Ammon's horn (tissue), 1 donor: Measurements from ENCODE around the gene CRHR2.

Experiments
- DNase-seq: peaks from one replicate; pipeline ENCODE4 v3.0.0-alpha.2; 2016; ENCODE audit warnings: low spot score

CRHR2 gene

DNA sequence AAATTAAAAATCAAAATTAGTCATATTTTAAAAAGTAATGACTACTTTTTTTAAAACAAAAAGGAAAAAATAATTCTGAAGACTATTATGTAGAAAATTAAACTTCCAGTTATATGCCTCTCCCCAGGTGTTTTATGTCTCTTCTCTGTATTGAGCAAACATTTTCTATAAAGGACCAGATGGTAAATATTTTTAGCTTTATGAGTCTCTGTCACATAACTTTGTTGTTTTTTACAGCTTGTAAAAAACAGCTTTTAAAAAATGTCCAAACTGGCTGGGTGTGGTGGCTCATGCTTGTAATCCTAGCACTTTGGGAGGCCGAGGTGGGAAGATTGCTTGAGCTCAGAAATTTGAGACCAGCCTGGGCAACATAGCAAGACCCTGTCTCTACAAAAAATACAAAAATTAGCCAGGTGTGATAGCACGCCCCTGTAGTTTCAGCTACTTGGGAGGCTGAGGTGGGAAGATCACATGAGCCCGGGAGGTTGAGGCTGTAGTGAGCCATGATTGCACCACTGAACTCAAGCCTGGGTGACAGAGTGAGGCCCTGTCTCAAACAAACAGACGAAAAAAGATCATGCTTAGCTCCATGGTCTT lies 64.1 kb downstream of the CRHR2 start:
- no peak for DNase-seq

DNA sequence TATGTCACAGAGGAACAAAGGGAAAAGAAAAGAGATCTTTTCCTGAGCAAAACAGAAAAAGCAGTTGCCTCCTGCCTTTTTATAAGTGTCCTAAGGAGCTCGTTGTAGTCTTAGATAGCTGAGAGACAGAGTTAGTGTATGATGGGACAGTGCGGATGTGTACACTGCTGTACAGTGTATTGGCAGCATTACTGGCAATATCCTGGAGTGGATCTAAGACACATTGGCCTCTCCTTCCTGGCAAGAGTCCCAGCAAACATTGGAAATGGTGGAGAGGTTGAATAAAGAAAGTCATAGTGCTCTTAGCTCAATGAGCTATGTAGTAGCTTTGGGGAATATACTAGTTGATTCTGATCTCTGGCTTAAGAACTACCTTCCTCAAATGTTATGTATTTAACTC lies 64.9 kb downstream of the CRHR2 start:
- DNase-seq: no peak

DNA sequence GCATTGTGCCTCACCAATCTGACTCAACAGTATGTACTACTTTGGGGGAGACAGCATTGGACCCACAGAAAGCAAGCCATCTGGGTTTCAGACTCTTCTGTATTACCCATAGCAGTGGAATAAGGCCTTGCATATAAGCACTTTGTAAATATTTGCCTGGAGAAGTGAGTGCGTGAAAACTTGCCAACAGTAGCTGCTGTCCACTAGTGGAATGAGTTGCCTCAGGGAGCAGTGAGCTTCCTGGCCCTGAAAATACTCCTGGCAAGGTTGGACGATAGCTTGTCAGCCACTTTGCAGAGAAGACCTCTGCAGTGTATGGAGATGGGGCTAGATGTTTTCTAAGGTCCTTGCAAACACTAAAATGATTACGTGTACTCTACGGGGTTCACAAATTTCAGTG lies 65.9 kb downstream of the CRHR2 start:
- no peak for DNase-seq

DNA sequence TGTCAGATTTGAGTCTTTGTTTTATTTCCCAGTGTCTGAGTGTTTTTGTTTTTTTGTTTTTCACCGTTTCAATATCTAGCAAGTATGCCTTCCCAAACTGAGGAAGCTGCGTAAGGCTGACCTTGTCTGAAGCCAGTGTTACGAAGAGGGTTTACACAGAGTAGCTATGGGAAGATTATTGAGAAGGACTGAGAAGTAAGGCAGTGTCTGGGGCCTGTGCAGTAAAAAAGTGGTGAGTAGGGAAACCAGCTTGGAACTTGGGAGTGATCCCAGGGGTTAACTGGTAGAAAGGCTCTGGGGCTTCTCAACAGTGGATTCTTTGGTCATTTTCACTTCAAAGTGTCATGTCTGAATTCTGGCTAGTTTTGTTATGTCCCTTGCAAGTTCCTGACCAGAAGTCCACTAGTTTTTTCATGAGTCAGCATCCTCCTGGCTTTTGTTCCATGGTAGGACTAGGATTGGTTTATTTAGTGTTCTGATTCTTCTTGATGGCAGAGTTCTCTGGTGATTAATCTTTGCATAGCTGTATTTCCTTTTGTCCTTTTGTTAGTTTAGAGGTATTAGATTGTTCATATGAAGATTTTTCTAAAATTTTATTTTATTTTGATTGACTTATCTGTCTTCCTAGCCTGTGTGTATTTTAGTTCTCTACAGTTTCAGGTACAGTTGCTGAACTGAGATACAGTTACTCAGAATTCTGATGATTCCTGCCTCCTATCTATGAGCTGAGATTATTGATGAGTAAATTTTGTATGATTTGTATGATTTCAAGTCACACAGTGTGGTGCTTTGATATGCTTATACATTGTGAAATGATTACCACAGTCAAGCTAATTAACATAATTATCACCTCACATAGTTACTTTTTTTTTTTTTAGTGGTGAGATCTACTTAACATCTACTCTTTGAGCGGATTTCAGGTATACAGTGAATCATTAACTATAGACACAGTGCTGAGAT lies 68.6 kb downstream of the CRHR2 start:
- no peak for DNase-seq

DNA sequence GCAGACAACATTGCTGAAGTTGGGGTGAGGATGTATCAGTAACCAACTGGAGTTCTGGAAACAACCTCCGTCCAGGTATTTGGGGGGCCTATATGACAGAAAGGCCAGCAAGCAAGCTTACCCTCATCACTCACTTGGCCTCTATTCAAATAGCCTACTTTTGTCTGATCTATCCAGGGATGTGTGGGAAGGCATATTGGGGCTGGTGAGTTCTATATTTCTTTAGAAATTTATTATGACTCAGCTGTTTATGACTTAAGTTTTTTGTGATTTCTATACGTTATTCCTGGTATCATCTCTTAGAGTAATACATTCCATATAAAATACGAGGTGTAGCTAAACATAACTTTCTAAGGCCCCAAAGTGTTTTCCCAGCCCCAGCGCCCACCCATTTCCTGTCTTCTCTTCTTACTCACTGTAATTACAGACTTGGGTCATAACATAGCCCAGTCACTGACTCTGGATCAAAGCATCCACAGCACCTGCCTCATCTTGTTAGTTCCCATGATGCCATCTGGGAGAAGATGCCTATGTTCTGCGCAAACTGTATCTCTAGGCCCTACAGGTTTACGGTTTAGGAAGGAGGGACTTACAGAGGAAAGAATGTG lies 69.5 kb downstream of the CRHR2 start:
- DNase-seq: no peak

DNA sequence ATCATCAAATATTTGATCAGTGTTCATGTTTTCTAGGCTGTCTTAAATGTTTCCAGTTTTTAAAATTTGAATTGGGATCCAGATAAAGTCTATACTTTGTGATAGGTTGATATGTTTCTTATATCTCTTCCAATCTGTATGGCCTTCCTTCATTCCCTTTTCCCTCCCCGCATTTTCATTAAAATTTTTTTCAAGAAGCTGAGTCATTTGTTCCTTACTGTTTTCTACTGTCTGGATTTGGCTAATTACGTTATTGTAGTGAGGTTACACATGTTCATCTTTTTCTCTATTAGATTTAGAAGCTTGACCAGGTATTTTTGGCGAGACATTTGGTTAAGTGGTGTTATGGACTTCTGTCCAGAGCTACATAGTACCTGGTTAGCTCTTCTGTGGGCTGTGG lies 76.4 kb downstream of the CRHR2 start:
- DNase-seq: no peak

DNA sequence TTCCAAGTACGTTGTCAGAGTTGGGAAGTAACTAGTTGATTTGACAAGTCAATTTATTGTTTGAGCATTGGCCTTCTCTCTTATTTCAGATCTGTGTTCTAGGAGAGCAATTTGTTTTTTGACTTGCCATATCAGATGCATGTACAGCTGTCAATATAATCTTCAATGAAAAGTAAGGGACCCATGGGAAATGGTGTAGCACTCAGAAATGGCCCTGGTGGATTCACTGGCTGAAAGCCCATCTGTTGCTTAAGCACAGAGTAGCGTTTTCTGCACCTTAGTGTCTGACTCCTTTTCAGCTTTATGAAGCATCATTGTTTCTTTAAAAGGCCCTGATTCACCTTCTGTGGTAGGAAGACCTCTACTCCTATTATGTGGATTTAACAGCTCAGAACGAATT lies 77.4 kb downstream of the CRHR2 start:
- DNase-seq: no peak
